Measurements from ENCODE around the gene CHRNA9.

DNA sequence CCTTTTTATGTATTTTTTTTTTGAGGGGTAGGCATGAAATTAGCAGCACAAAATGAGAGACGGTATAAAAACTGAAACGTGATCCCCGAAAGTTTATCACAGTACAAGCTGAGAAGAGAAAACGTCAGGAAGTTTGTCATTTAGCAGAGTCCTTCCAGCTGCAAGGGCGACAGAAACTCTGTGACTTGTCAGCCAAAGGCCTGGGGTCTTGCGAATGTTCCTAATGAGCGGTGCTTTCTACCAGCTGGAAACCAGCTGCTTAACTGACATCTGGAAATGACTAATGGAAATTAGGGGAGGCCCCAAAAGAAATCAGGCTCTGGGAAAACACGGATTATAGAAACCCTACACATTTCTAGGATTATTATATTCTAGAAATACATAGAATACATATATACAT lies 66.5 kb downstream of the CHRNA9 start:
- TF ChIP-seq, protein P1, sequence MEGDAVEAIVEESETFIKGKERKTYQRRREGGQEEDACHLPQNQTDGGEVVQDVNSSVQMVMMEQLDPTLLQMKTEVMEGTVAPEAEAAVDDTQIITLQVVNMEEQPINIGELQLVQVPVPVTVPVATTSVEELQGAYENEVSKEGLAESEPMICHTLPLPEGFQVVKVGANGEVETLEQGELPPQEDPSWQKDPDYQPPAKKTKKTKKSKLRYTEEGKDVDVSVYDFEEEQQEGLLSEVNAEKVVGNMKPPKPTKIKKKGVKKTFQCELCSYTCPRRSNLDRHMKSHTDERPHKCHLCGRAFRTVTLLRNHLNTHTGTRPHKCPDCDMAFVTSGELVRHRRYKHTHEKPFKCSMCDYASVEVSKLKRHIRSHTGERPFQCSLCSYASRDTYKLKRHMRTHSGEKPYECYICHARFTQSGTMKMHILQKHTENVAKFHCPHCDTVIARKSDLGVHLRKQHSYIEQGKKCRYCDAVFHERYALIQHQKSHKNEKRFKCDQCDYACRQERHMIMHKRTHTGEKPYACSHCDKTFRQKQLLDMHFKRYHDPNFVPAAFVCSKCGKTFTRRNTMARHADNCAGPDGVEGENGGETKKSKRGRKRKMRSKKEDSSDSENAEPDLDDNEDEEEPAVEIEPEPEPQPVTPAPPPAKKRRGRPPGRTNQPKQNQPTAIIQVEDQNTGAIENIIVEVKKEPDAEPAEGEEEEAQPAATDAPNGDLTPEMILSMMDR (IDR thresholded peaks at IDR 0.05): no peak
- no peak for TF ChIP-seq POLR2A (IDR thresholded peaks at IDR 0.05)

Measured in adrenal gland (tissue), 5 donors.